ENCODE data around the gene SERPINE1. TPM values are rescaled to one million over a fixed set of nuclear protein-coding genes. Genes with fewer than 3 reads are reported as not detected.

The SERPINE1 gene
- polyA plus RNA-seq, 1 experiment, result 356 TPM

DNA sequence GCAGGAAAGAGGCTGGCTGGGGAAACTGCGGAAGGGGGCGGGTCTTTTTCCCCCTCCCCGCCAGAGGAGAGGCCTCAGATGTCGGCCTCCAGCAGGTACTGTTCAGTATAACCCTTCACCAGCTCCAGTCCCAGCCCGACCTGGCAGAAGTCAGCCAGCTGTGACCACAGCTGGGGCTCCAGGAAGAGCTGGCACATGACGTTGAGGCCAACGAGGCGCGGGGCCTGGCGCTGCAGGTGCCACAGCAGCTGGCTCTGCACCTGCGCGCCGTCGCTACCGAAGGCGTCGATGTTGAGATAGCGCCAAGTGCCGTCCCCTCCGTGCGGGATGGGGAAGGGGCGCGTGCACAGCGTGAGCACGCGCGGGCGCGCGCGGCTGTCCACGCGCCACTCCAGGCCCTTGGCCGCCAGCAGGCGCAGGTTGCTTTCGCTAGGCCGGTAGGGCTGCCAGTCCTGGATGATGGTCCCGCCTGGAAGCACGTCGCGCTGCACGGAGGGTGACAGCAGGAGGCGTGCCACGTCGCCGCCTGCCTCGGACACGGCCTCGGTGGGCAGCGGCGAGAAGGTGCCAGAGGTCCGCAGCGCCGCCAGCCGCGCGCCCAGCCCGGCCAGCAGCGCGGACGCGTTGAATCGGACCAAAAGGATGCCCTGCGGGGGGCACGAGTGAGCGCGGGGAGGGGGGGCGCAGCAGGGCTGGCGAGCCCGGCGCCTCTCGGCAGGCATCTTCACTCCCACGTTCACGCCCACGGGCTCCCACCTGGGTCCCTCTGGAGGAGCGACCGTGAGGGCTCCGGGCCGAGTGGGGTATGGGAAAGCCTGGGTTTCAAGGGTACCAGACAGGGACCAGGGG is 45.3 kb downstream of the SERPINE1 start:
- H3K4me3 ChIP-seq (ENCODE audit: low read depth, low read length), result peak overlapping the region; percentile 46; the same call in 1 of the 2 replicates
- H3K9me3 ChIP-seq (ENCODE audit: control insufficient read depth, insufficient read depth, low read length), result peaks cover 2% of the 10 kb centered on the region; the same call in 1 of the 2 replicates
- no peak overlapping the region for H3K27ac ChIP-seq (ENCODE audit: low read depth, low read length)
- ChIA-PET CTCF (interaction anchor here (0.6 to 3.0 kb wide), 8 partner anchors 11 to 283 kb away, joined by 3 to 21 read pairs (median 5); partner anchors contain the start of genes PLOD3, UFSP1 and ZNHIT1), POLR2A (interaction anchor here (0.6 kb wide), 1 partner anchor 11 kb away, joined by 11 read pairs; no protein-coding TSS in a partner anchor)
- TF ChIP-seq, protein P1, sequence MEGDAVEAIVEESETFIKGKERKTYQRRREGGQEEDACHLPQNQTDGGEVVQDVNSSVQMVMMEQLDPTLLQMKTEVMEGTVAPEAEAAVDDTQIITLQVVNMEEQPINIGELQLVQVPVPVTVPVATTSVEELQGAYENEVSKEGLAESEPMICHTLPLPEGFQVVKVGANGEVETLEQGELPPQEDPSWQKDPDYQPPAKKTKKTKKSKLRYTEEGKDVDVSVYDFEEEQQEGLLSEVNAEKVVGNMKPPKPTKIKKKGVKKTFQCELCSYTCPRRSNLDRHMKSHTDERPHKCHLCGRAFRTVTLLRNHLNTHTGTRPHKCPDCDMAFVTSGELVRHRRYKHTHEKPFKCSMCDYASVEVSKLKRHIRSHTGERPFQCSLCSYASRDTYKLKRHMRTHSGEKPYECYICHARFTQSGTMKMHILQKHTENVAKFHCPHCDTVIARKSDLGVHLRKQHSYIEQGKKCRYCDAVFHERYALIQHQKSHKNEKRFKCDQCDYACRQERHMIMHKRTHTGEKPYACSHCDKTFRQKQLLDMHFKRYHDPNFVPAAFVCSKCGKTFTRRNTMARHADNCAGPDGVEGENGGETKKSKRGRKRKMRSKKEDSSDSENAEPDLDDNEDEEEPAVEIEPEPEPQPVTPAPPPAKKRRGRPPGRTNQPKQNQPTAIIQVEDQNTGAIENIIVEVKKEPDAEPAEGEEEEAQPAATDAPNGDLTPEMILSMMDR (IDR thresholded peaks at IDR 0.05; ENCODE audit: low read depth, low read length), result no peak
- peaks cover 61% of the 10 kb centered on the region for H3K27me3 ChIP-seq (ENCODE audit: control insufficient read depth, insufficient read depth, low read length)
- no peak for DNase-seq (ENCODE audit: low read depth, low spot score)

DNA sequence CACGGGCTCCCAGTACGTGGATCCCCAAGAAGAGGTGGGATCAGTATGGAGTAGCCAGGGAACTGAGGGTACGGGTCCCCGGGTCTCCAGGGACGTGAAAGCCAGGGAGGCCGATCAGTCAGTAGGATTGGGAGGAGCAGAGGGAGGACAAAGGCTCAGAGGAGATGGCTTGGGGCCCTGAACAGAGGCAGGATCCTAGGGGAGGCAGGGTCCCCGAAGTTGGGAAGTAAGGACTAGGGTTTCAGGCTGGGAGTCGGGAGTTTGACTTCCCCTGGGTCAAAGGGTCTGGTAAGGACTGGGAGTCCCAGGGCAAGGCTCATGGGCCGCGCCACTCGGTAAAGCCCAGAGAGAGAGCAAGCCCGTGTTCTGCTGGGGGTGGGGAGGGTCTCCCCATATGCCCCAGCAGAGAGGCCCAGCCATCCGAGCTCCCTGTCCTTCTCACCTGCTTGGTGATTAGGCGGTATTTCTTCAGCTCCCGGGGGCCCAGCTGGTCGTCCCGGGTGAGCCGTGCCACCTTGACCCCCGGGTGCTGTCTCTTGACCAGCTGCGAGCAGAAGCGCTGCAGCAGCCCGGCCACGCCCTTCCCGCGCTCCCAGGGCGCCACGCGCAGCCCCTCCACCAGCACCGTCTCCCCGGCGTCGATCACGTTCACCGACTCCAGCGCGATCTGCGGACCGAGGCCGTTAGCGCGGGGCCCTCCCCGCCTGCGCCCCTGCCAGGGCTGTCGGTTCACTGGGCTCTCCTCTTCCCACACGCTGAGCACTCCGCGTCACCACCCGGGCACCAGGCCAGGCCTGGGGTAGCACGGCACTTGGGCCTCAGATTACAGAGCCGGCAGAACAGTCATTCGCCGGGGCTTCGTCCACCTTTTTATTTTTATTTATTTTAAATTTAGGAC is 46.2 kb downstream of the SERPINE1 start:
- ChIA-PET POLR2A (interaction anchor here (0.9 kb wide), 1 partner anchor 45 kb away, joined by 3 read pairs; the partner anchor contains the start of gene ZNHIT1), CTCF (interaction anchor here (0.7 to 1.9 kb wide), 3 partner anchors 19 to 96 kb away, joined by 3 to 16 read pairs (median 12); no protein-coding TSS in a partner anchor)
- H3K27ac ChIP-seq (ENCODE audit: low read depth, low read length), result peak overlapping the region; percentile 31
- H3K4me3 ChIP-seq (ENCODE audit: low read depth, low read length), result peak overlapping the region; percentile 46
- peaks cover 70% of the 10 kb centered on the region for H3K27me3 ChIP-seq (ENCODE audit: control insufficient read depth, insufficient read depth, low read length)
- TF ChIP-seq, protein P1 (IDR thresholded peaks at IDR 0.05; ENCODE audit: low read depth, low read length), result no peak
- DNase-seq (ENCODE audit: low read depth, low spot score), result peak; percentile 68
- H3K9me3 ChIP-seq (ENCODE audit: control insufficient read depth, insufficient read depth, low read length), result peaks cover 2% of the 10 kb centered on the region; the same call in 1 of the 2 replicates

GRCh38 chr7:101173752-101174244 is 46.9 kb downstream of the SERPINE1 start:
- ChIA-PET CTCF (interaction anchor here (0.7 to 1.9 kb wide), 3 partner anchors 18 to 97 kb away, joined by 3 to 16 read pairs (median 12); no protein-coding TSS in a partner anchor), POLR2A (interaction anchor here (0.9 kb wide), 1 partner anchor 44 kb away, joined by 3 read pairs; the partner anchor contains the start of gene ZNHIT1)
- Histone ChIP-seq H3K27me3 (ENCODE audit: control insufficient read depth, insufficient read depth, low read length) (peaks cover 77% of the 10 kb centered on the region), H3K27ac (ENCODE audit: low read depth, low read length) (peak overlapping the region; percentile 31), H3K9me3 (ENCODE audit: control insufficient read depth, insufficient read depth, low read length) (peaks cover 2% of the 10 kb centered on the region; the same call in 1 of the 2 replicates), H3K4me3 (ENCODE audit: low read depth, low read length) (peak overlapping the region; percentile 46)
- TF ChIP-seq, protein P1 (IDR thresholded peaks at IDR 0.05; ENCODE audit: low read depth, low read length), result no peak
- DNase-seq (ENCODE audit: low read depth, low spot score), result no peak

GRCh38 chr7:101174322-101174854 is 47.5 kb downstream of the SERPINE1 start:
- Histone ChIP-seq H3K27ac (ENCODE audit: low read depth, low read length) (no peak overlapping the region), H3K4me3 (ENCODE audit: low read depth, low read length) (no peak overlapping the region), H3K27me3 (ENCODE audit: control insufficient read depth, insufficient read depth, low read length) (peaks cover 83% of the 10 kb centered on the region), H3K9me3 (ENCODE audit: control insufficient read depth, insufficient read depth, low read length) (peaks cover 2% of the 10 kb centered on the region; the same call in 1 of the 2 replicates)
- no peak for DNase-seq (ENCODE audit: low read depth, low spot score)
- TF ChIP-seq, protein P1 (IDR thresholded peaks at IDR 0.05; ENCODE audit: low read depth, low read length), result no peak
- ChIA-PET CTCF (interaction anchor here (0.6 to 1.9 kb wide), 3 partner anchors 9 to 31 kb away, joined by 3 to 16 read pairs (median 12); partner anchors contain the start of gene VGF), POLR2A (interaction anchor here (0.6 kb wide), 1 partner anchor 31 kb away, joined by 3 read pairs; no protein-coding TSS in a partner anchor)

Data from AG04450 (cell line).